ENCODE results near the gene MMS19.

The MMS19 gene

GRCh38 chr10:97502916-97503315 is 4.7 kb upstream of the MMS19 start:
- WGBS, 2 experiments, result 92 to 97% methylated on average over 6 of the region's 6 CpGs
- Histone ChIP-seq H3K36me3 (ENCODE audit: control insufficient read depth, insufficient read depth, low read length) (no peaks in the 10 kb centered on the region), H3K9me3 (ENCODE audit: control insufficient read depth, low read length) (no peaks in the 10 kb centered on the region), H3K27ac (ENCODE audit: insufficient read depth, low read depth, low read length, poor library complexity, severe bottlenecking) (no peak overlapping the region), H3K4me1 (ENCODE audit: control insufficient read depth, insufficient read depth, low read length) (no peaks in the 10 kb centered on the region), H3K27me3 (ENCODE audit: control insufficient read depth, insufficient read depth, low read length, poor library complexity, severe bottlenecking) (peaks cover 35% of the 10 kb centered on the region), H3K4me3 (ENCODE audit: insufficient read depth, low read depth, low read length) (no peak overlapping the region)

- Histone ChIP-seq H3K27ac (ENCODE audit: insufficient read depth, low read depth, low read length, poor library complexity, severe bottlenecking) (no peak overlapping the region), H3K9me3 (ENCODE audit: control insufficient read depth, low read length) (no peaks in the 10 kb centered on the region), H3K4me3 (ENCODE audit: insufficient read depth, low read depth, low read length) (no peak overlapping the region), H3K4me1 (ENCODE audit: control insufficient read depth, insufficient read depth, low read length) (peaks cover 13% of the 10 kb centered on the region), H3K27me3 (ENCODE audit: control insufficient read depth, insufficient read depth, low read length, poor library complexity, severe bottlenecking) (peaks cover 35% of the 10 kb centered on the region), H3K36me3 (ENCODE audit: control insufficient read depth, insufficient read depth, low read length) (no peaks in the 10 kb centered on the region)
- WGBS, 2 experiments, result 85 to 88% methylated on average over 2 of the region's 2 CpGs
These were observed 2.0 kb upstream of the MMS19 start for GRCh38 chr10:97500297-97500575.

DNA sequence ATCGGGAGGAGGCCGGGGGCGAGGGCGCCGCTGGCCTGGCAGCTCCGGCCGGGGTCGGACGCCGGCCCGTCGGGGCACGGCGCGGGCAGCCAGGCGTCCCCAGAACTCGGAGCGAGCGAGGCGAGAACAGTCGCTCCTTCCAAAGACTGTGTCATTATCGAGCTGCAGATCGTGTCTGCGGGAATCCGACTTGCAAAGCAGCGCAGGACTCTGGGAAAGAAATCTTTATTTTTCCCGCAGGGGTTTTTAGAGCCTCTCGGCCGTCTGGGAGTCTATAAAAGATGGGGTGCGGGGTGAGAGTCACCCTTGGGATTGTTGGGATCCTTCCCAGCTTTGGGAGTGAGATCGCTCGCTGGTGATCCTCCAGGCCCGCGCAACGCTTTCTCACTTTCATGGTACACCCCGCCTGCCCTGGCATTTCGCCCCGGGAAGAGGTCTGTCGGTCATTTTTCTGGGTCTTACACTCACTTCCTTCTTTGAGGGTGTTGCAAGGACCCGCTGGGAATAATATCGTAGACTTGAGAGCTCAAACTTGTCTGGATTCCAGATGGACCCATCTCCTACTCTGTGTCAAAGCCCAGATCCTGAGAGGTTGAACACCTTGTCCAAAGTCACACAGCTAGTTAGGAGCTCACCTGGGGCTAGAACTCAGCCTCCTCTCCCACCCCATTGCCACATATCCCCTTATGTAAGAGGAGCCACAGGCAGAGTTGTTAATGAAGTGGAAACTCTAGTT is 1.5 kb upstream of the MMS19 start:
- Histone ChIP-seq H3K4me3 (ENCODE audit: insufficient read depth, low read depth, low read length) (peak overlapping the region; percentile 89), H3K9me3 (ENCODE audit: control insufficient read depth, low read length) (no peaks in the 10 kb centered on the region), H3K27me3 (ENCODE audit: control insufficient read depth, insufficient read depth, low read length, poor library complexity, severe bottlenecking) (peaks cover 35% of the 10 kb centered on the region), H3K27ac (ENCODE audit: insufficient read depth, low read depth, low read length, poor library complexity, severe bottlenecking) (no peak overlapping the region), H3K4me1 (ENCODE audit: control insufficient read depth, insufficient read depth, low read length) (peaks cover 18% of the 10 kb centered on the region), H3K36me3 (ENCODE audit: control insufficient read depth, insufficient read depth, low read length) (no peaks in the 10 kb centered on the region)
- 3% methylated on average over 41 of the region's 41 CpGs for WGBS, 2 experiments

DNA sequence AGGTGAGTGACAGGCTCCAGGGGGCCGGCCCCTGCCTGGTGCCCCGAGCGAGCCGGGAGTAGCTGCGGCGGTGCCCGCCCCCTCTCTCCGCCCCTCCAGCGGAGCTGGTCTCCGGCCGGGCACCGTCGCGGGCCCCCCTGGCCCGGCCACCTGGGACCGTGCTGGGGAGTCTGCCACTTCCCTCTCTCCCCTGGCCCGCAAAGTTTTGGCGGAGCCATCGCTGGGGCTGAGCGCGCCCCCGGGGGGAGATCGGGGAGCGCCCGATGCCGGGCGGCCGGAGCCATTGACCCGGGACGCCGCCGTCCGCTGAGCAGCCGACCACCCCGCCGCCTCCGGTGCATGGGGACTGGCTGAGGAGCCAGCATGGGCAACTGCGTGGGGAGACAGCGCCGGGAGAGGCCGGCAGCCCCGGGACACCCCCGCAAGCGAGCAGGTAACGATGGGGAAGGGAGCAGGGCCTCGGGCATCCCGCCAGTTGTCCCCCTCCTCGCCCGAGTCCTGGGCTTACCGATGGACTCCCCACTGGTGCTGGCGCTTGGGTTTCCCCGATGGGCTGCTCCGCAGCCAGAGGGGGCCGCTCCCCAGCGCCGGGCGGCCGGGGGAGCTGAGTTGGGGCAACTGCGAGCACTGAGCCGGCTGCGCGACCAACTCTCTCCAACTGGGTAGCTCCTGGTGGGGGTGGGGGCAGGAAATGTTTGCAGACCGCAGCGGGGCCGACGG is 779 bp upstream of the MMS19 start, which contains the start of gene UBTD1:
UBTD1 (plus strand) TSS at position 84 of the 720 bp plus-strand sequence; CDS start at position 364, 280 bp downstream.
- Histone ChIP-seq H3K36me3 (ENCODE audit: control insufficient read depth, insufficient read depth, low read length) (no peaks in the 10 kb centered on the region), H3K27ac (ENCODE audit: insufficient read depth, low read depth, low read length, poor library complexity, severe bottlenecking) (peak within 1 kb of the TSS; percentile 74), H3K4me1 (ENCODE audit: control insufficient read depth, insufficient read depth, low read length) (peaks cover 19% of the 10 kb centered on the region), H3K9me3 (ENCODE audit: control insufficient read depth, low read length) (no peaks in the 10 kb centered on the region), H3K27me3 (ENCODE audit: control insufficient read depth, insufficient read depth, low read length, poor library complexity, severe bottlenecking) (peaks cover 35% of the 10 kb centered on the region), H3K4me3 (ENCODE audit: insufficient read depth, low read depth, low read length) (peak within 1 kb of the TSS; percentile 89)
- WGBS, 2 experiments, result 0% methylated on average over 66 of the region's 66 CpGs

- peaks cover 35% of the 10 kb centered on the region for H3K27me3 ChIP-seq (ENCODE audit: control insufficient read depth, insufficient read depth, low read length, poor library complexity, severe bottlenecking)
- 1% methylated on average over 21 to 22 of the region's 22 CpGs for WGBS, 2 experiments
These were observed 598 bp downstream of the MMS19 start for GRCh38 chr10:97497572-97498075.

DNA sequence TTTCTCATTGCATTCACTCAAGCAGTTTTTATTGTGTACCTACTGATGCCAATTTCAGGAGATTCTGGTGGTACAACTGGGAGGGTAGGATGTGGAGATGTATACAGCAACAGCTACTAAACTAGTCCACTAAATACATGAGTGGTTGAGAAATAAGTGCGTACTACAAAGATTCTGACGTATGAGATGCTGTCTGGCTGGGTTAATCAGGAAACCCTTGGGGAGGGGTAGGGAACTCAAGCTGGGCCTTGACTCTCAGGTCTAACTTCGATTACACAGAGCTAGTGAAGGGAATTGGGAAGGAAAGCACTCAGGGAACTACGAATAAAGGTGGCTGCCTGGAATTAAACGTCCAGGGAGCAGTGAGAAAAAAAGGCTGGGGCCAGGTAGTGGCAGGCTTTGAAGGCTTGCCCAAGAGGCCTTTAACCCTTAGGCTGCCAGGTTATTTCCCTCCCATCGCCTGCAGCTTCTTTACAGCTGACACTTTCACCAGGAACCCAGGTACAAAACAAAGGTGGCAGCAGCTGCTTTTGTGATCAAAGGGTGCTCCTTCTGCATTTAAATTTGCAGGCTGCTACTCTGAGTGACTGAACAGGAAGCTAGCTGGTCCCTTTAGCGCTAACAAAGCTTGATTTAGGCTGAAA is 3.2 kb downstream of the MMS19 start:
- Histone ChIP-seq H3K4me3 (ENCODE audit: insufficient read depth, low read depth, low read length) (no peak overlapping the region), H3K27me3 (ENCODE audit: control insufficient read depth, insufficient read depth, low read length, poor library complexity, severe bottlenecking) (peaks cover 11% of the 10 kb centered on the region), H3K4me1 (ENCODE audit: control insufficient read depth, insufficient read depth, low read length) (peaks cover 19% of the 10 kb centered on the region), H3K36me3 (ENCODE audit: control insufficient read depth, insufficient read depth, low read length) (no peaks in the 10 kb centered on the region), H3K9me3 (ENCODE audit: control insufficient read depth, low read length) (no peaks in the 10 kb centered on the region), H3K27ac (ENCODE audit: insufficient read depth, low read depth, low read length, poor library complexity, severe bottlenecking) (peak overlapping the region; percentile 20)
- WGBS, 2 experiments, result 34 to 39% methylated on average over 7 of the region's 7 CpGs

More at GRCh38 chr10:97497572-97498075, 598 bp downstream of the MMS19 start:
- H3K27ac ChIP-seq (ENCODE audit: insufficient read depth, low read depth, low read length, poor library complexity, severe bottlenecking), result peak overlapping the region; percentile 73
- no peaks in the 10 kb centered on the region for H3K9me3 ChIP-seq (ENCODE audit: control insufficient read depth, low read length)
- no peaks in the 10 kb centered on the region for H3K36me3 ChIP-seq (ENCODE audit: control insufficient read depth, insufficient read depth, low read length)
- H3K4me1 ChIP-seq (ENCODE audit: control insufficient read depth, insufficient read depth, low read length), result peaks cover 19% of the 10 kb centered on the region
- peak overlapping the region; percentile 89 for H3K4me3 ChIP-seq (ENCODE audit: insufficient read depth, low read depth, low read length)

- H3K4me3 ChIP-seq (ENCODE audit: insufficient read depth, low read depth, low read length), result no peak overlapping the region
- no peaks in the 10 kb centered on the region for H3K36me3 ChIP-seq (ENCODE audit: control insufficient read depth, insufficient read depth, low read length)
- H3K27ac ChIP-seq (ENCODE audit: insufficient read depth, low read depth, low read length, poor library complexity, severe bottlenecking), result no peak overlapping the region
- peaks cover 19% of the 10 kb centered on the region for H3K4me1 ChIP-seq (ENCODE audit: control insufficient read depth, insufficient read depth, low read length)
- 84 to 97% methylated on average over 1 to 2 of the region's 2 CpGs for WGBS, 2 experiments
- no peaks in the 10 kb centered on the region for H3K9me3 ChIP-seq (ENCODE audit: control insufficient read depth, low read length)
- peaks cover 3% of the 10 kb centered on the region for H3K27me3 ChIP-seq (ENCODE audit: control insufficient read depth, insufficient read depth, low read length, poor library complexity, severe bottlenecking)
These were observed 4.1 kb downstream of the MMS19 start for GRCh38 chr10:97494151-97494550.

DNA sequence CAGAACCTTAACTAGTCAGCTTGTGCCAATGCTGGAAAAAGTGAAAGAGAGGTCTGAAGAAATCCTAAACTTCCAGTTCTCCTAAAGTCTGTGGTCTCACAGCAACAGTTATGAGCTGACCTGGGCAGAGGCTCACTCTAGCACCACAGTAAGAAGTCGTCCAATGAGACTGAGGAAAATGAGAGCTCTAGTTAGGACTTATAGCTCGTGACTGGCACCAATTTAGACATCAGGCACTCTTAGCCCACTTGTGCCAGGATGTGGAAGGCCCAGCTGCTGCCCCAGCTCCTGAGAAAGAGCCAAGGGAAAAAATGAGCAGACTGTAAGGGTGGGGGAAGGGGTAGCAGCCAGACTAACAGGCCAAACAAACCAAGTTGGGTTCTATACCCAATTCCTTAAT is 7.6 kb downstream of the MMS19 start:
- Histone ChIP-seq H3K4me1 (ENCODE audit: control insufficient read depth, insufficient read depth, low read length) (peaks cover 10% of the 10 kb centered on the region), H3K4me3 (ENCODE audit: insufficient read depth, low read depth, low read length) (no peak overlapping the region)

GRCh38 chr10:97485647-97486281 is 12.5 kb downstream of the MMS19 start:
- no peak overlapping the region for H3K4me3 ChIP-seq (ENCODE audit: insufficient read depth, low read depth, low read length)
- WGBS, 2 experiments, result 84 to 99% methylated on average over 3 of the region's 4 CpGs
- no peaks in the 10 kb centered on the region for H3K4me1 ChIP-seq (ENCODE audit: control insufficient read depth, insufficient read depth, low read length)
- H3K27me3 ChIP-seq (ENCODE audit: control insufficient read depth, insufficient read depth, low read length, poor library complexity, severe bottlenecking), result no peaks in the 10 kb centered on the region
- H3K9me3 ChIP-seq (ENCODE audit: control insufficient read depth, low read length), result no peaks in the 10 kb centered on the region
- no peak overlapping the region for H3K27ac ChIP-seq (ENCODE audit: insufficient read depth, low read depth, low read length, poor library complexity, severe bottlenecking)
- H3K36me3 ChIP-seq (ENCODE audit: control insufficient read depth, insufficient read depth, low read length), result no peaks in the 10 kb centered on the region

More for the DNA sequence above, 7.6 kb downstream of the MMS19 start:
- no peak overlapping the region for H3K27ac ChIP-seq (ENCODE audit: insufficient read depth, low read depth, low read length, poor library complexity, severe bottlenecking)
- H3K36me3 ChIP-seq (ENCODE audit: control insufficient read depth, insufficient read depth, low read length), result no peaks in the 10 kb centered on the region
- 89 to 98% methylated on average over 2 of the region's 2 CpGs for WGBS, 2 experiments
- H3K27me3 ChIP-seq (ENCODE audit: control insufficient read depth, insufficient read depth, low read length, poor library complexity, severe bottlenecking), result no peaks in the 10 kb centered on the region
- H3K9me3 ChIP-seq (ENCODE audit: control insufficient read depth, low read length), result no peaks in the 10 kb centered on the region

DNA sequence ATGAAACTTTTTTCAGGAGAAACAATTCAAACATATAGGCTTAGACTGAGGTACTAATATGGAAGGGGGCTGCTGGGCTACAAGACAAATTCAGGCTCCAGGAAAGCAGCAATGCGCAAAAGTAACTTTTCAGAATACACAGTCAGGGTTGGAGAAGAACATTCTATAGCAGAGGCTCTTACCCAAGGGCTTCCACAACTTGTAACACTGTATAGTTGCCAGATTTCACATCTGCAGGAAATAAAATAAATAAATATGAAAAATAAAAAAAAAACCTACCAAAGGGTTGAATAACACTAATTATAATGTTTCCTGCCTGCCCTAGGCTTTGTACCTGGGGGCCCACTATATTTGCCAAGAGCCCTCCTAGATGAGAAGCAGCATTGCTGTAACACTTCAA is 14.3 kb downstream of the MMS19 start:
- Histone ChIP-seq H3K9me3 (ENCODE audit: control insufficient read depth, low read length) (no peaks in the 10 kb centered on the region), H3K4me3 (ENCODE audit: insufficient read depth, low read depth, low read length) (no peak overlapping the region), H3K36me3 (ENCODE audit: control insufficient read depth, insufficient read depth, low read length) (no peaks in the 10 kb centered on the region), H3K27me3 (ENCODE audit: control insufficient read depth, insufficient read depth, low read length, poor library complexity, severe bottlenecking) (no peaks in the 10 kb centered on the region), H3K27ac (ENCODE audit: insufficient read depth, low read depth, low read length, poor library complexity, severe bottlenecking) (no peak overlapping the region), H3K4me1 (ENCODE audit: control insufficient read depth, insufficient read depth, low read length) (no peaks in the 10 kb centered on the region)
- whole genome bisulfite sequencing, 2 experiments, result 88 to 100% methylated on average over 1 of the region's 1 CpG

All from ectodermal cell (in vitro differentiated cells).